GM19240 (cell line): ENCODE results near the gene DNAJA2.
"Not testable (repeated sequence)": the region's sequence is repeated elsewhere in the genome, so short reads cannot be mapped to it uniquely, and the experiment has no call there.

Experiments used
- DNase-seq: peaks from one replicate; pipeline ENCODE4 v3.0.0; 2011; ENCODE audit warnings: low spot score; ENCODE audit not compliant: insufficient read length

Gene DNAJA2

DNA sequence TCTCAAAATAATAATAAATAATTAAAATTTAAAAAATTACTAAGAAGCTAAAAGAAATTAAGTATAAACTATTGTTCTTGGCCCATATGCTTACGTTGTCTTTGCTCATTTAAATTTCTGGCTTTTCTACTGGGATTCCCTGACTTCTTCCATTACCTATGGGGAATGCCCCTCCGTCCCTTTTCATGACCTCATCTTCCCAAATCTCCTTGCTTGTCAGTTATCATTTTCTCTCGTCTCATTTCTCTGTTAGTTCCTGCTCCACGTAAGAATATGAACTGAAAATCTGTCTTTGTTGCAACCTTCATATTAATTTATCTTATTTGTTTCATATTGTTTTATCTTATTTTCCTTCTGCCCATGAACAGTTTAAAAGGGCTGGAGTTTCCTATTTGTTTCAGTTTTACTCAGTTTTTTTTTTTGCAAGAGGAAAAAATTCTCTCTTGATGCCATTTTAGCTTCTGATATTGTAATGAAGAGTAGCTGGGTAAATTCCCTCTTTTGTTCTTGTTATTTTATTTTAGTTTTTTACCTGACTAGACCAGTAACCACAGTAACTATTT lies 2.5 kb upstream of the DNAJA2 start:
- no peak for DNase-seq

DNA sequence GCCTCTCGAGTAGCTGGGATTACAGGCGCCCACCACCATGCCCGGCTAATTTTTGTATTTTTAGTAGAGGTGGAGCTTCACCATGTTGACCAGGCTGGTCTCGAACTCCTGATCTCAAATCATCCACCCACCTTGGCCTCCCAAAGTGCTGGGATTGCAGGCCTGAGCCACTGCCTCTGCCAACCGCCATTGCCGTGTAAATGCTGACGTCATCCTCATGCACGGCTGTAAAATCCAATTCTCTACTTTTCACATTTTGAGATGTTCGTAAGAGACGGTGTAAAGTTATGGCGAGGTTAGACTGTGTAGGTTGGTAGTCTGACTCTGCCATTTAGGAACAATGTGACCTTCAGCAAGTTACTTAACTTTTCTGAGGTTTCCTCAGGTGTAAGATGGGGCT lies 1.7 kb upstream of the DNAJA2 start:
- no peak for DNase-seq

DNA sequence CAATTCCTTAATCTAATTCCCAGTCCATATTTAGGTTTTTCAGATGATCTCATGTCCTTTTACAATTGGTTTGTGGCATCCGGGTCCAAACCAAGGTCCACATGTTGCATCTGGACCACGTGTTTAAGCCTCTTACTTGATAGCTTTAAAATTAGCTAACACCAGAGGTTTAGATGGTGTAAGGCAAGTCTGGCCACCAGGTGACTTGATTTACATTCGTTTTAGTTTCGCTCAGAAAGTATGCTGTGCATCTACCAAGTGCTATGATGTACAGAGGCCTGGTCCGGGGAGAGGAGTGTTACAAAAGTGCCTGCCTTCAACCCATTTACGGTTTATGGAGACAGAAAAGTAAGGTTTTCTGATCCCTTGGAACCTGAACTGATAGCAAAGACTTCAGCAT lies 878 bp upstream of the DNAJA2 start:
- DNase-seq, result no peak

DNA sequence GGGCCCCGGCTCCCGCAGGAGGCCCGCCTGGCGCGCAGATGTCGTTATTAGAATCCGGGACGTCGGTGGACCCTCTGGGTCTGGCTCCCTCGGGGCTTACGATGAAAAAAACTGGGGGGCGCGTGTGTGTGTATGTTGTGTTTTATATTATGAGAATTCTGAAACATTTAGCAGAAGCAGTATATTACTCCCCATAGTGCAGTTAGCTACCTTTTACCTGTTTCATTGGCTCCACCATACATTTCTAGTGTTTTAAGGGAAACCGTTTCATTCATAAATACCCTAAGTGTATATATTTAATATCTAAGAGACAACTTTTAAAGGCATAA lies 486 bp upstream of the DNAJA2 start:
- no peak for DNase-seq

DNA sequence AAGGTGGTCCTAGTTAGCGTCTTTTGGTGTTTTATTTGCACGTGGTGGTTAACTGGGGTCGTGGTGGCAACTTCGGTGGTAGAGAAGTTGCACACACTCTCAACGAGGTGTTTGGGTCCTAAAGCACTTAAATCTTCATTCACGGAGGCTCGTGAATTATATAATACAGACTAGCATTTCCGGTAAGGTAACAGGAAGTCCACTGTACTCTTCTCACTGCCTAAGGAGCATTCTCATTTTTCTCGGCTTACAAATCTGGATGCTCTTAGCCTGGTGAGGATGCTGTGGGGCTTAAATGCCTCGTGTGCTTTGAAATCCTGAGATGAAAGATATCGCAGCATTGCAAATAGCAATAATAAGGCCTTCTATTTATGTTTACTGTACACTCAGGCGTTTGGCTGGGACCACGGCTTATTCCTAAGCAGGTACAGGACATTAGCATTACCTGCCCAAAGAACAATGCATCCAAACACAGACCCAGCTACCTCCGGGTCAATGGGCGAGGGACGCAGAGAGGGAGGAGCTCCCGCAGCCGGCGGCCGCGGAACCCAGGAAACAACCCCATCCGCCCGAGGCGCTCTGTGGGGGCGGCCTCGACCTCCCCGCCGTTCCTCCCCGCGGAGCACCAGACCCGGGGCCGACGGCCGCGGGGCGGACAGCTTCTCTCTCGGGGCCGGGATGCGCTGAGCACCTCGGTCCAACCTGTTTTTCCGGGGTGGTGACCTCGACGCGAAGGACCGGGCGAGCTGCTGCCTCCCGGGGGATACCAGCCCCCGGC lies 856 bp downstream of the DNAJA2 start:
- peak; percentile 32 for DNase-seq

DNA sequence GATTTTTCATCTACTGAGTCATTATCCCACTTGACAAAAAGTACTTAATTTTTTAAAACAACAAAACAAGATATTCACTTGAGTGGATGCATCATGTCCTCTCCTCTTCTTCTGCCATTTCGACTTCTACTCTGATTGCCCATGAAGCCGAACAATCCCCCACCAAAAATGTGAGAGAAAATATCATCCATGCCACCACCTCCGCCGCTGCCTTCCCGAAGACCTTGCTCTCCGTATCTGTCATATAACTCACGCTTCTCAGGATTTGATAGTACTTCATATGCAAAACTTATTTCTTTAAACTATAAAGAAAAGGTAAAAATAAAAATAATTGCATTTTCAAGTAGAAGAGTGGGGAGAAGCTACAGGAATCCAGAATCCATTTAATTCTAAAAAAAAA lies 2.2 kb downstream of the DNAJA2 start:
- no peak for DNase-seq

DNA sequence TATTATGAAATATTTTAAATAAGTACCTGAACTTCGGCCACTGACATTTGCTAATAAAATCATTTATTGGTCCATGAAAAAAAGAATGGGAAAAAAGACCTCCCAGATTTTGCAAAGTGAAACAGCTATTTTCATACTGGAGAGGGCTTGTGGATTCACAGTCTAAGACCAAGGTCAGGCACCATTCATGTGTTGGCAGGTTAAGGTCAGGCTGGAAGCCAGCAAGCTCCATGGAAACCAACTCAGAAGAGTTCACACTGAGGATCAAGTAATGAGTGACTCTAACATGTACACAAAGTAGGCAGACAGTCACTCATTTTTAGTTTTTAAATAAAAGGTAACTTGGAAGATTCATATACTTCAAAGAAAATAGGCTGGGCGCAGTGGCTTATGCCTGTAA lies 3.4 kb downstream of the DNAJA2 start:
- DNase-seq, result no peak

DNA sequence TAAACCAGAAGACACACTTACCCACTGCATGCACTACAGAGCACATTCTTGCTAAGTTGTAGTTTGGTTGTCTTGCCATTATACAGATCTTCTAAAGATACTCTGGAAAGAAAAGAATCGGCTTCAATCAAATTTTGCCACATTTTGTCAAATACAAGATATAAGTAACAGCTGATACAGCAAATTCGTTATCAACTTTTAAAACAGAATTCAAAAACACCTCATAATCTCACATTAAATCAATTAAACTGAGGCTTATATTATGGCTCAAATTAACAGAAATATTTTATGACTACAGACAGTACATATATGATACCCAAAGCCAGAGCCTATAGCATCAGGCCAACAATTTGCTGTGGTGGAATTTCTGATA lies 5.4 kb downstream of the DNAJA2 start:
- DNase-seq, result no peak

DNA sequence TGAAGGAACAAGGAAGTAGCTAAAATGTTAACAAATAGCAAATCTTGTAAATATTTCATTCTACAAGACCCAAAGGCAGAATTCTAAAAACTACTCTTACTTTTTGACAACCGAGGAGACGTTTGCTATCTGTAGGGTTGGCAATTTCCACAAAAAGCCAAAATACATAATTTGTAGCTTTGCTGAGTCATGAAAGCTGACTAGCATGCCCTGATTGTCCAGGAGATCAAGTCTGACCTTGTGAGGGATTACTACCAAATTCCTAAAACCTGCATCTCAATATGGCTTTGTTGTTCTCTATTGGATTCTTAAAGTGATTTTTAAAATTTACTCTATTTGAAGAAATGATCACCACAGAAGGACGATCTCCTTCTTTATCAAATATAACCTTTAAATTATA lies 10.8 kb downstream of the DNAJA2 start:
- no peak for DNase-seq

DNA sequence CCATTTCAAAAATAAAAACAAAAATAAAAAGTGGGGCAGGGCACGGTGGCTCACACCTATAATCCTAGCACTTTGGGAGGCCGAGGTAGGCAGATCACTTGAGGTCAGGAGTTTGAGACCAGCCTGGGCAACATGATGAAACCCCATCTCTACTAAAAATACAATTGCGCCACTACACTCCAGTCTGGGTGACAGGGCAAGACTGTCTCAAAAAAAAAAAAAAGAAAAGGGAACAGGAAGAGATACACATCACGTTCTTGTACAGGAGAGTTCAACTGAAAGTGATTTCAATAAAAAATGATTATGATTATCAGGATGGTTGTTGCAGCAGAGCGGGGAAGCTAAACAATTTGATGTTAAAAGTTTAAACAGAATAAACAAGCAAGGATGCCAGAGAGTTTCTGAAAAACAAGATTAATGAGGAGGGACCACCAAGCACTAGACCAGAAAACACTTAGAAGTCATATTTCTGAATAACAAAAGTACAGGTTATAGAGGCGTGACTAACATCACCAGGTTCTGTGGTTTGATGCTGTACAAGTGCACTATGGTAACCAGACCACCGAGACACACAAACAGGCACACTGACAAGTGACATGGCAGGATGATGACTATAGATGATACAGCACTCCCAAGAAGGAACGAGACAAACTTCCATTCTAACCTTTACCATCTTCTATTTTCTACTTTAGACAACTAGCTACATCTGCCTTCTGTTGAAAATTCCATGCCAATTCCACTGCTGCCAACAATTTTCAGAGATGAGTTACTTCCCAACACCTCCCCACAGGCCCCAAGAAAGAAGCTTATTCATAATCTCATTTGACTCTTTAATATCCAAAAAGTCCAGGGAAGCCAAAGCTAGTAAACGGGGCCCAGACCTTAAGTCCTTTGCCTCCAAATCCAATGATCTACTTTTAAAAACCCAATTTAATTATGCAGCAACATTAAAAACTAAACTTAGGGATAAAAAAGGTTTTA lies 11.8 kb downstream of the DNAJA2 start:
- no peak for DNase-seq

DNA sequence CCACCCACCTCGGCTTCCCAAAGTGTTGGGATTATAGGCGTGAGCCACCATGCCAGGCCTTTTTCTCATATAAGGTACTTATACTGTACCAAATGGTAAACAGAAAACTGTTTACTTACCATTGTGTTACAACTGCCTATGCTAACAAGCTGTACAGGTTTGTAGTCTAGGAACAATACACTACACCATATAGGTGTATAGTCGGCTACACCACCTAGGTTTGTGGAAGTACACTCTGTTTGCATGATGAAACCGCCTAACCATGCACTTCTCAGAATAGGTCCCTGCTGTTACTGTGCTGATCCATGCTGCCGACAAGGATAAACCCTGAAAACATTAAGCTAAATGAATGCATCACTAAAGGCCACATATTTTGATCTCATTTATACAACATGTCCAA lies 18.9 kb downstream of the DNAJA2 start:
- no peak for DNase-seq

DNA sequence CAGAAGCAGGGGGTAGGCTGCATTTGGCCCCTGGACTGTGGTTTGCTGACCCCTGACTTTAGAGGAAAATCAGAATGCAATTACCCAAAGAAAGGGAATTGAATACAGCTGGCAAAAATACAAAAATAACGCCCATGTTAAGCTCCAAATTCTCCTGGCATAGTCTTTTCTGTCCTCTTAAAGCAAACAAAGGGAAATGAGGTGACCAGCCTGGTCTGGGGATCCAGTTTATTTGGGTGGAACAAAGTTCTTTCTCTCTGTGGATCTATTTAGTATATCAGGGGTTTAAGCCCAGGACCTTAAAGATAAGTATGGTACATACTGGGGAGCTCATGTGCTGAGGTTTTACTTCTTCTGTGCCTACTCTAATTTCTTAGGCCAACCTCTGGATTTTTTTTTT lies 23.5 kb downstream of the DNAJA2 start:
- DNase-seq, result no peak

DNA sequence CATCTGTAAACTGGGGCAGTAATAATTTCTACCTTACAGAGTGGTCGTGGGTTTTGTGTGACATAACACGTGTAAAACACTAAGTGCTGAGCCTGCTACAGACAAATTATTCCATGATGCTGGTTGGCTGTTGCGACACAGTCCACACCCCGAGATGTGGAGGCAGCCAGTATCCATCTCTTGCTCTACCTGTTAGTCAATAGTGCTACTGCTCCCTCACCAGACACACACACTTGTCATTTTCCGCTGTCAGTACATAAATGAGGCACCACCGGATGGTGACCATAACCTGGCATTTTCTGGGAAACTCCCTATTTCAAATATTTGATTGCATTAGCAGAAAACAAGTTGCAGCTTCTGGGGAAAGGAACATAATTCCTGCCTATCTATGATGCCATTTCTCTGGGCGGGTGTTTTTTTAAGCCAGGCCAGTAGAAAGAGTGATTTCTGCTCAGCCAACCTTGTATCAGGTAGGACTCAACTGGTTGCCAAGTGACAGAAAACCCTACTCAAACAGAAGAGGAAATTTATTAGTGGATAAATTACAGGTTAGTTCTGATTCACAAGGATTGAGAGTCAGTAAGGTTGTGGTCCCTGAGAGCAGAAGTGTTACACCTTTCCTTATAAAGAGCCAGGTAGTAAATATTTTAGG lies 24.1 kb downstream of the DNAJA2 start:
- no peak for DNase-seq

DNA sequence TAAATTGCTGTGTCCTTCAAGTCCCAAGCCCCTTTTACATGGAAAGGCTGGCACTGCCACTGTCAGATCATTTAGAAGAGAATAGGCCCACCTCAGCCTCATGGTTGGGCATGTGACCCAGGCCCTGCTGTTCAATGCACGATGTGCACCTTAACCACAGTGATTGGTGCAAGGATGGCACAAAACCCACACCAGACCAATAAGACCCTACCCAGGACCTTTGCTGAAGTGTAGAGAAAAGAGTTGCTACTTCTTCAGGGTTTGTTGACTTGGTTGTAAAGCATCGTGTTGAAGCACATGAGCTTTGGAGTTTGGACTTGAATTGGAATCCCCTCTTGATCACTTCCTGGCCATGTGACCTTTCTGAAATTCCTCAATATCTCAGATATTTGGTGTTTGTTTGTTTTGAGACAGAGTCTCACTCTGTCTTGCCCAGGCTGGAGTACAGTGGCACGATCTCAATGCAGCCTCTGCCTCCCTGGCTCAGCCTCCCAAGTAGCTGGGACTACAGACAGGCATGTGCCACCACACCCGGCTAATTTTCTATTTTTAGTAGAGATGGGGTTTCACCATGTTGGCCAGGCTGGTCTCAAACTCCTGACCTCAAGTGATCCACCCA lies 24.8 kb downstream of the DNAJA2 start:
- DNase-seq, result no peak

DNA sequence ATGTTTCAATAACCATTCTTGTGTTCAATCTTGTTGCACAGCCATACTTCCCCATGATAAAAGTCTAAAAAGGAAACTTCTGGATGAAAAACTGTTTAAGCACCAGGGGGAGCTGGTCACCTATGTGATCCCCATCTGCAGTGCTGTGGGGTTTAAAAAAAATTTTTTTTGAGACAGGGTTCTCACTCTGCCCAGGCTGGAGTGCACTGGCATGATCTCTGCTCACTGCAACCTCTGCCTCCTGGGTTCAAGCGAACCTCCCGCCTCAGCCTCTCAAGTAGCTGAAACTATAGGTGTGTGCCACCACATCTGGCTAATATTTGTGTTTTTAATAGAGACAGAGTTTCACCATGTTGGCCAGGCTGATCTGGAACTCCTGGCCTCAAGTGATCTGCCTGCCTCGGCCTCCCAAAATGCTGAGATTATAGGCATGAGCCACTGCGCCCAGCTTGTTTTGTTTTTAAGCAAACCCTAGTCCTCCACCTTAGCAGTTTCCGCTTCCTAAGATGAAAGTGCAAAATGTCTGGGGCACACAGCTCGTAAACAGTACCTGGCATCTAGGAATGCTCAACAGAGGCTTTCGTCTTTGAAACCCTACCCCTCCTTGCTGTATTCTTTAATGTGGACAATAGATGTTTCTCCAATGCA lies 25.4 kb downstream of the DNAJA2 start:
- no peak for DNase-seq

DNA sequence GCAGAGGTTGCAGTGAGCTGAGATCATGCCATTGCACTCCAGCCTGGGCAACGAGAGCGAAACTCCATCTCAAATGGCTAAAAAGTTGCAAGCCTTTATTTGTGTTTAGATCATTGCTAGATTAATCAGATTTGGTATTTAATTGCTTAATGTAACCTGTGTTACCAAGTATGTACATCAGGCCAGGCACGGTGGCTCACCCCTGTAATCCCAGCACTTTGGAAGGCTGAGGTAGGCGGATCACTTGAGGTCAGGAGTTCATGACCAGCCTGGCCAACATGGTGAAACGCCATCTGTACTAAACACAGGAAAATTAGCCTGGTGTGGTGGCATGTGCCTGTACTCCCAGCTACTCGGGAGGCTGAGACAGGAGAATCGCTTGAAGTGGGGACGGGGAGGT lies 28.8 kb downstream of the DNAJA2 start:
- not testable (repeated sequence) for DNase-seq

DNA sequence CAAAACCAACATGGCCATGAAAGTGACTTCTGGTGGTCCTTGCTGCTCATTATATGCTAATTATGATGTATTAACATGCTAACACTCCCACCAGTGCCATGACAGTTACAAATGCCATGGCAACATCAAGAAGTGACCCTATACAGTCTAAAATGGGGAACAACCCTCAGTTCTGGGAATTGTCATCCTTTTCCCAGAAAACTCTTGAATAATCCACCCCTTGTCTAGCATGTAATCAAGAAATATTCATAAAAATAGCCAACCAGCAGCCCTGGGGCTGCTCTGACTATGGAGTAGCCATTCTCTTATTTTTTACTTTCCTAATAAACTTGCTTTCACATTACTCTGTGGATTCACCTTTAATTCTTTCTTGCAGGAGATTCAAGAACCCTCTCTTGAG lies 35.9 kb downstream of the DNAJA2 start:
- DNase-seq, result no peak

DNA sequence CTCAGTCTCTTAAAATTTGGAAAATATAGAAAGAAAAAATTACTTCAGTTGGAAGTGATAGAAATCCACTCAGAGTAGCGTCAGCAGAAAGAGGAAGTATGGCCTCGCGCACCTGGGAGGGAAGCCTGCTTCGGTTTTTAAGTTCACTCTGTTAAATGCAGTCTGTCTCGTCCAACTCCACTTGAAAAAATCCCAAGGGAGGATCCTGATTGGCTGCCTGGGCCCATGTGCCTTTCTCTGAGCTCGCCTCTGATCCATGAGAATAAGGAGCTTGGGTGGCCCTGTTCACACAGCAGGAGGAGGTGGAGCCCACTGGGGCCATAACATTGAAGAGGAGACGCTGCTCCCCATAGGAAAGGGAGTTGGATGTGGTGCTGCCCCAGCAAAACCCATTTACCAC lies 40.7 kb downstream of the DNAJA2 start:
- no peak for DNase-seq

DNA sequence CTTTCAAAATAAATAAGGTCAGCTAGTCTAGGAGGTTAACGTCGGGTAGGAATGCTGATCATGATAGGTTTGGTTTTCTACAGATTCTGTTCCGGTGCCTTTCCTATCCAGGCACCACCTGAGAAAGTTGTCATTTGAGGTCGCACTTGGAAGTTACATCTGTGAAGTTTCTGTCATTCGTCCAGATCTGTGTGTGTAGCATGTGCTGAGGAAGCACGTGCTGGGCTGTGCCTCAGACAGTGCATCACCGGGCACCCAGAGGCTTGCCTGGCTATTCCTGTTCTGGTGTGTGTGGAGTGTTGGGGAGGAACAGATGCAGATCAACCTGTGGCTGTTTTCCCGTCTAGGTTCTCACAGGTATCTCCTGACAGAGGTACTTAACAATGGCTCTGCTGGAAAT lies 42.6 kb downstream of the DNAJA2 start:
- no peak for DNase-seq

DNA sequence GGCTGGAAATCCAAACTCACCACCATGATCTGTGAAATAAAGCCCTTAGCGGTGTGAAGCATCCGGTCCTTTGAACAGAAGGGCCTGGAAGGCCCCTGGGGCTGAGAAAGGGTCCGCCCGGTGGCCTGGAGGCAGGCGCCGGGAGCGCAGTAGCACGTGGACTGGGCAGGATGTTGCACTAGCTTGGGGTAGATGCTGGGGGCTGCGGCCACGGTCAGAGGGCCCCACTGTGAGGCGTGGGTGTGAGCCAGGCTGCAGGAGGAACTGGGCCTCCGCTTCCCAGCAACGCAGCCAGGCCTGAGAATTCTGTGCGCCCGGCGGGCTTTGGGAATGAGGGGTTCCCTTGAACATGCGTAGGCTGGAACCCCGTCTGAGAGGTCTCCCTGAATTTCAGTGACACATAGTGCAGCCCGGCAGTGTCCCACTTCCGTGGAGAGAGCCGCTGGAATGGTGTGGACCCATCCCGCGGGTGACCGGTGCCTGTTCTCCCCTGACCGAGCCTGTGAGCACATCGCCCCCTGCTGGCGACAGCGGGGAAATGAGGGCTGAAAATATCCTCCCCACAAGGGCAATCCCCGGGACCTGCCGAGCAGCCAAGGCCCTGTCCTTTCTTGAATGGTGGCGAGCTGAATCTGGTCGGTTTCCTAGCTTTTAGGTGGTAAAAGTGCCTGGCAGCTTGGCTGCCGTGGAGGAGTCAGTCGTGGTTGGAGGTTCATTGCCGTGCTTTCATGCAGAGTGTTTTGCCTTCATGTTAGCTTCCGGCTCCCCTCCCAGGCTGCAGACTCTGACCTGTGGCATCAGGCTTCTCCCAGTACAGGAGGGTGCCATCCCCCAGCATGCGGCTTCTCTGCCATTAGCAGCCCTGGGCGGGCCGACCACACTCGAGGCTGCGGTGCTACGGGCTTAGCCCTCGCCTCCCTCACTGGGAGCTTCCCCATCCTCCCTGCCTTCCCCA lies 43.8 kb downstream of the DNAJA2 start:
- peak; percentile 29 for DNase-seq
